GM21723 (cell line): ENCODE results near the gene KCNH1.
"Not testable (repeated sequence)": the region's sequence is repeated elsewhere in the genome, so short reads cannot be mapped to it uniquely, and the experiment has no call there.

ENCODE experiments used
- ATAC-seq: cut with Tn5 transposase; IDR thresholded peaks from one replicate; pipeline ENCODE4 v1.9.1; 2021; ENCODE audit warnings: mild to moderate bottlenecking, moderate library complexity; ENCODE audit not compliant: unreplicated experiment

KCNH1 gene

GRCh38 chr1:211099393-211099792, 34.6 kb downstream of the KCNH1 start:
- ATAC-seq = no peak

GRCh38 chr1:211095381-211095780, 38.6 kb downstream of the KCNH1 start:
- no peak for ATAC-seq

DNA sequence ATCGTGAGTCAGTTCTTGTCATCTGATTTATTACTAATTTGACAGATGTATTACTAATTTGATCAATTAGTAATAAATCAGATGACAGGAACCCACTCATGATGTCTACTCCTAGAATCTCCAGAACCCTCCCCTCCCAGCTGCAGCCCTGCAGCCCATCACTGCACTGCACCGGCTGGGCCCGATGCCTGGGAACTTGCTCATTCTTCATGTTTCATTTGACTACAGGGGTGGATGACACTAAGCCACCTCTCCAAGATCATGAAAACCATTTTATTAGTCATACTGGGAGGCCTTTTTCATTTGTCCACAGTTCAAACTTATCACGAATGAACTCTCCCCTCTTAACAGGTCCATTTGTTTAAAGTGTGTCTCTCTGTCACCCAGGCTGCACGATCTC, 41.0 kb downstream of the KCNH1 start:
- ATAC-seq = no peak

DNA sequence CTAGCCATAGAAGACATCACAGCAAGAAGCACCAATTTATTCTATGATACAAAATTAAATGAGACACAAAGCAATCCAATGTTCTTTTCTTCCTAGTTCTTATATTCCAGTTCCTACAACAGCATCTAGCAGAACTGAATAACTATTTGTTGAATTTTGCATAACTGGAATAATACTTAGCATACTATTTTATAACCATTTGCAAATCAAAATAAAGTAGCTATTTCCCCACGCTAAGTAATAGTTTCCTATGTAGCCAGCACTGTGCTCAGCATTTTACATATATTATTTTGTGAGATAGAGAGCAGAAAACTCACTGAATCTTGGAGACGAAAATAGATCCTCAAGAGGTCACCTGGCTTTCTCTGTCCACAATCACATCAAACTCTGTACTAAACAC, 42.1 kb downstream of the KCNH1 start:
- no peak for ATAC-seq

DNA sequence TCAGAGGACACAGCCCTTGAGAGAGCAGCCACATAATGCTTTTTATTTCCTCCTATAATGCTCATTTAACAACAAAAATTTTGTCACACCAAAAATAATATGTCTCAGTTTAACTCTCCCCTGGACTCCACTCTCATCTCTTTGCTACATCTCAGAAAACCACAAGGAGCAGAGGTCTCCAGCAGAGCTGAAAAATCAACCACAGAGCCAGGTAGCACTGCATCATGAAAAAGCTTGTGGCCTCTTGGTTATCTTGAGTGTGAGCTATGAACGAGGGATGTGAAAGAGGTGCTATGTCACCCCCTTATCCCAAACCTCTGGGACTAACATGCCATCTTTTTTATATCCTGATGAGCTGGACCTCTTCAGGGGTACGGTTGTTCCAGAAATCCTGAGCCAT, 44.4 kb downstream of the KCNH1 start:
- no peak for ATAC-seq

DNA sequence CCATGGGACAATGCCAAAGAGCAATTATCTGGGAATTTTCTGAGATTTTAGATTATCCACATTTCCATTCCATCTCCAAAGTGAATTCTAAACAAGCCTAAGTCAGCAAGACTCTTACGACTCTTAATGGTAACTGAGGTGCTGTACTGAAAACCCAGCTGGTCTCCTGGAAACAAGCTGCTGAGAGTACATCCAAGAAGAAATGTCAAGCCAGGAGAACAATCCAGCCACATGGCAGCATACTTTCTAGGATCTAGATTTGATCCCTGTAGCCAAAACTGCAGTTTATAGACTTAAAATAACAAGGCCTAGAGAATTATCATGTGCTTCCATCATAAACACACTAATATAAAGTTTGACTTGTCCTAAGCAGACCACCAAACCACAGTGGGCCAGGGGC, 45.8 kb downstream of the KCNH1 start:
- ATAC-seq = no peak

- no peak for ATAC-seq
These were observed 51.1 kb downstream of the KCNH1 start for GRCh38 chr1:211082824-211083223.

GRCh38 chr1:211081447-211081846, 52.5 kb downstream of the KCNH1 start:
- not testable (repeated sequence) for ATAC-seq

DNA sequence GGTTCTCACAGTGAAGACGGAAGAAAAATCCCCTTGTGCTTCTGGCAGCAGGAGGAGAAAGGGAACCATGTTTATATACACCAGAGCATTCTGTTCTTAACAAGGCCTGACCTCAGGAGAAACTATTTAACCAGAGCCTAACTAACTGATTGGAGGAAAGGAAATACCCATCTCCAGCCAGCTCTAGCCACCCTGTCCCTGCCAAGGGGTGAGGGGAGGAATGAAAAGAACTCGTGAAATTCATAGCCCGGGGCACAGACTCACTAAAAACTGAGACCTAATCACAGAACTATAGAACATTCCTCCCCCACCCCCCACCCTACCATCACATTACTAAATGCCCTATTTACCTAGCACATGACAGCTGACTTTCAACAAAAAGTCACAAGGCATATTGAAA, 65.0 kb downstream of the KCNH1 start:
- ATAC-seq = no peak

GRCh38 chr1:211066781-211067384, 67.1 kb downstream of the KCNH1 start:
- no peak for ATAC-seq

- ATAC-seq = not testable (repeated sequence)
These were observed 92.1 kb downstream of the KCNH1 start for GRCh38 chr1:211041838-211042237.

DNA sequence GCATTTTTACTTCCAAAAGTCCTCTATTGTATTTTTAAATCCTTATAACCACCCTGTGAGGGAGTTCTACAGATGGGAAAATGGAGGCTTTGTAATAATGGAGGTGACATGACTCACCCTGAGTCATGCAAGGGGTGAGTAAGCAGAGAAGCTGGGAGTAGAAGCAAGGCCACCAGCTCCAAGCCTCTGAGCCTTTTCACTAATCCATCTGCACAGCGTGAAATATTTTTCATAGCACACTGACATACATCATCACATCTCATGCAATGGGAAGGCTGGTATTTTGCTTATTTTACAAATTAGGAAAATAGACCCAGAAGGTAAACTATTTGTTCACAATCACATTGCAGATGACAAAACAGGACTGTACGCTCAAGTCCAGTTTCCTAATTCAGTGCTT, 96.9 kb downstream of the KCNH1 start:
- no peak for ATAC-seq

GRCh38 chr1:211036381-211037060, 97.4 kb downstream of the KCNH1 start:
- ATAC-seq = no peak

DNA sequence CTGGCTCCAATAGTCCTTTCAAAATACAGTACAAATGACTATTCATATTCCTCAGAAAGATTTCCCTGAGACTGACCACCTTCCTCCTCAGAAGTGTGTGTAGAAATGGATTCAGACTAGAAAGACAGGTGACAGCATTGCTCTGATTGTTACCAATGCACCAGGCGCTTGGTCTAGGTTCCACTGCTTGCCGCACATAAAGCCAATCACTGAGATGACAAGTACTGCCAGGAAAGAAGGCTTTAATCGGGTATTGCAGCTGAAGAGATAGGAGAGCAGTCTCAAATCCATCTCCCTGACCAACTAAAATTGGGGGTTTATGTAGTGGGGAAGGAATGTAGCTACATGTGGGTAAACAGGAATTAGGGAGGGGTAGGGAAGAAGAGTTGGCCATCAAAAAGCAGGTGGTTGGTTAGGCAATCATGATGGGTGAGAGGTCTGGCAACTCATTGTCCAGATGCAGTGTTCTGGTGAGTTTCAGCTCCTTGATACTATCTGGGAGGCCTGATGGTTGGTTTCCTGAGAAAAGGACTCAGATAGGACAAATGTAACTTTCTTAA, 98.0 kb downstream of the KCNH1 start:
- ATAC-seq = no peak

GRCh38 chr1:211033921-211034525, 99.9 kb downstream of the KCNH1 start:
- ATAC-seq = no peak

- ATAC-seq = no peak
These were observed 109.0 kb downstream of the KCNH1 start for GRCh38 chr1:211024901-211025300.

DNA sequence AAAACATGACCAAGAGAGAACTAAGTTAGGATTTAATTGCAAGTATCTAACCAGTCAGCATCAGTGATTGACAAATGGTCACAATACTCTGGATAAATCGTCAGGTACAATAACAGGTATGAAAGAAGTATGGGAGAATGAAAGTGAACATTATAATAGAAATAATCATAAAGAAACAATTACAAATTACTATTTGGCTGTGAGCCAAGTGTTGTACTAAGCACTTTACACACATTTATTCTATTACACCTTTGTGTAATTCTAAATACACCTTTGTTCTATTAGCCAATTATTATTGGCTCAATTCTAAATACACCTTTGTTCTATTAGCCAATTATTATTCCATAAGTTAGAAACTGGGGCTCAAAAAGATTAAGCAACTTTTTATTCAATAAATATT, 114.7 kb downstream of the KCNH1 start:
- ATAC-seq = no peak

- no peak for ATAC-seq
These were observed 115.3 kb downstream of the KCNH1 start for GRCh38 chr1:211018690-211019089.

DNA sequence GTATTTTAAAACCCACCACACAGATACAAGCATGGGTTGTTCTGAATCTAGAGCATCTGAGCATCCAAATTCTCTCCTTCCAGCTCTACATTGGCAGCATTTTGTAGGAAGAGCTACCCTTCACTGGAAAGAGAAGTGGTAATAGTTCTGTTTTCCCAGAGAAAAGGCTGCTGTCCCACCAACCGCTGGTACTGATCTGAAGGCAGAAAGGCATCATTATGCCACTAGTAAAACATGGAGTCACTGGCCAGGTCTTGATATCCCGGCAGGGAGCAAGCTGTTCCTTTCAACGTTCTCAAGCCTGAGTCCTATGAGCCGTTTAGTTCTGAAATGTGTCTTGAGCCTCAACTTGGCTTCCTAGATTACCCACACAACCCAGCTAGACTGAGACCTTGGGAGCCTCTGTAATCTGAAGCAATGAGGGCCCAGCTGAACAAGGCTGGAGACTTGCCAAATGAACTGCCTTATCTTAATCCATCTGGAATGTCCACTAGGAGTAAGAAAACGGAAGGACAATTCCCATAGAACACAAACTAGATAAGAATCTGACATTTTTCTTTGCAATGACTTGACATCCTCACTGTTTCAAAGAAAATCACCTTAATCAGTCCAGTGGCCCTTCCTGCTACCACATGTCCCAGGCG, 116.8 kb downstream of the KCNH1 start:
- ATAC-seq = no peak

- ATAC-seq = no peak
These were observed 119.7 kb downstream of the KCNH1 start for GRCh38 chr1:211014275-211014674.

DNA sequence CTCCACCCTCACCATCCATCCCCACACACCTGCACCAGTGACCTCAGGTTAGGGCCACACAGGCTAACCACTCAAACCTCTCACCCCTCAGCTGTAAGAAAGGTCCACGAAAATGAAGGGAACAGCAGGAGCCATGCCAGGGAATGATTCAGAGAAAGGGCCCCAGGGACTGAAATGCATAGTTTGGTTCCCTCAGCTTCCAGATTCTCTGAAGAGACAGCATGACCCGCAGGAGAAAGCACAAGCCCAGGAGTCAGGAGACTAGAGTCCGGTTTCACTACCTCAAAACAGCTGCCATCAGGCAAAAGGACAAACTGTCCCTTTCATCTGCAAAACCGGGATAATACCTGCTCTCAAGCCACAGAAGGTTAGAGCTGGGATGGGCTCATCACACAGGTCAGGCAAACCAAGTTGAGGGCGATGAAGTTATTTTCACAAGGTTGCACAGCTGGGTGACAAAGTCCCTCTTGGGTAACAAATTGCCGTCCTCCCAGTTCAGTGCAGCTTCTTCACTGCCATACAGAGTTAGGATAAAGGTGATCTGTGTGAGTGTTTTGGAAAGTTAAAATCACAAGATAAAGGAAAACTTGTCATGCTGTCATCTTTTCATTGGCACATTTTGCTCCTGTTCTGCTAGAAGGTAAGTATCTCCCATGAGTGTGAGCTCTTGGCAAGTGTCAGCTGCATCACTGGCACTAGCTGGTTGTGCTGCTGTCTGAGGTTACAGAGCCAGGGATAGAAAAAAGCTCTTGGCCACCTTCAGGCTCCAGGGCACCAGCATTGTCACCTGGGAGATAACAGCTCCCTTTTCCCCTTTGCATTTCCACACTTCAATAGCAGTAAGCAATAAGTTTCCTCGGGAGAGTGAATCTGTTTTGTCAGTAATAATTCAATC, 120.4 kb downstream of the KCNH1 start:
- no peak for ATAC-seq
